Prostate gland (tissue), 2 donors: Measurements from ENCODE around the gene WDR5.

Experiments
- CTCF ChIP-seq, 4 experiments: fragments of 200-600 bp in 2 of 4; fragments of 450-650 bp in 2 of 4; sonication (generic) in 2 of 4; IDR thresholded peaks; 1 replicate in 3 of 4; 2 replicates in 1 of 4; pipeline ENCODE4 v1.5.1; 2016 to 2019; ENCODE audit warnings: antibody characterized with exemption in 4 of 4, mild to moderate bottlenecking in 2 of 4, moderate library complexity in 2 of 4
- POLR2A ChIP-seq: fragments of 450-650 bp; IDR thresholded peaks from one replicate; pipeline ENCODE4 v1.6.1; 2016; ENCODE audit warnings: antibody characterized with exemption, mild to moderate bottlenecking
- POLR2AphosphoS5 ChIP-seq: sonication (generic); formaldehyde crosslinking; IDR thresholded peaks from one replicate; pipeline ENCODE4 v1.6.1; 2017; ENCODE audit warnings: antibody characterized with exemption

GRCh38 chr9:134128727-134129679, 6.9 kb upstream of the WDR5 start:
- TF ChIP-seq POLR2AphosphoS5 (no peak), CTCF (IDR thresholded peaks at IDR 0.05) (no peak), POLR2A (no peak)
